MM.1S (cell line): ENCODE measurements around the gene CCNF.

ENCODE experiments used
- EZH2 ChIP-seq: fragments of 300-600 bp; sonication (generic); optimal IDR thresholded peaks from 2 replicates; pipeline ENCODE3; 2017; ENCODE audit warnings: low read depth, mild to moderate bottlenecking, antibody characterized with exemption, low read length, mixed read lengths
- TF ChIP-seq, protein P1 (sequence below): fragments of 300-600 bp; sonication (generic); IDR thresholded peaks from 2 replicates; pipeline ENCODE4 v1.5.1; 2016; ENCODE audit warnings: antibody characterized with exemption, low read length, mixed read lengths

- TF ChIP-seq, protein P1, sequence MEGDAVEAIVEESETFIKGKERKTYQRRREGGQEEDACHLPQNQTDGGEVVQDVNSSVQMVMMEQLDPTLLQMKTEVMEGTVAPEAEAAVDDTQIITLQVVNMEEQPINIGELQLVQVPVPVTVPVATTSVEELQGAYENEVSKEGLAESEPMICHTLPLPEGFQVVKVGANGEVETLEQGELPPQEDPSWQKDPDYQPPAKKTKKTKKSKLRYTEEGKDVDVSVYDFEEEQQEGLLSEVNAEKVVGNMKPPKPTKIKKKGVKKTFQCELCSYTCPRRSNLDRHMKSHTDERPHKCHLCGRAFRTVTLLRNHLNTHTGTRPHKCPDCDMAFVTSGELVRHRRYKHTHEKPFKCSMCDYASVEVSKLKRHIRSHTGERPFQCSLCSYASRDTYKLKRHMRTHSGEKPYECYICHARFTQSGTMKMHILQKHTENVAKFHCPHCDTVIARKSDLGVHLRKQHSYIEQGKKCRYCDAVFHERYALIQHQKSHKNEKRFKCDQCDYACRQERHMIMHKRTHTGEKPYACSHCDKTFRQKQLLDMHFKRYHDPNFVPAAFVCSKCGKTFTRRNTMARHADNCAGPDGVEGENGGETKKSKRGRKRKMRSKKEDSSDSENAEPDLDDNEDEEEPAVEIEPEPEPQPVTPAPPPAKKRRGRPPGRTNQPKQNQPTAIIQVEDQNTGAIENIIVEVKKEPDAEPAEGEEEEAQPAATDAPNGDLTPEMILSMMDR: no peak
- no peak for TF ChIP-seq EZH2
Observed at GRCh38 chr16:2499454-2499853, 70.2 kb downstream of the CCNF start.
